DOHH2 (cell line): ENCODE results near the gene SEPTIN8.

ENCODE experiments used
- EZH2phosphoT487 ChIP-seq: fragments of 200-600 bp; sonication (generic); IDR thresholded peaks from 2 replicates; pipeline ENCODE4 v1.6.1; 2017; ENCODE audit warnings: borderline replicate concordance, mild to moderate bottlenecking, antibody characterized with exemption, low read length, moderate library complexity, mixed read lengths
- TF ChIP-seq, protein P1 (sequence below): fragments of 200-600 bp; sonication (generic); IDR thresholded peaks from one replicate; pipeline ENCODE4 v1.5.1; 2014; ENCODE audit warnings: antibody characterized with exemption, mild to moderate bottlenecking, low read depth, low read length; ENCODE audit not compliant: poor library complexity, severe bottlenecking

DNA sequence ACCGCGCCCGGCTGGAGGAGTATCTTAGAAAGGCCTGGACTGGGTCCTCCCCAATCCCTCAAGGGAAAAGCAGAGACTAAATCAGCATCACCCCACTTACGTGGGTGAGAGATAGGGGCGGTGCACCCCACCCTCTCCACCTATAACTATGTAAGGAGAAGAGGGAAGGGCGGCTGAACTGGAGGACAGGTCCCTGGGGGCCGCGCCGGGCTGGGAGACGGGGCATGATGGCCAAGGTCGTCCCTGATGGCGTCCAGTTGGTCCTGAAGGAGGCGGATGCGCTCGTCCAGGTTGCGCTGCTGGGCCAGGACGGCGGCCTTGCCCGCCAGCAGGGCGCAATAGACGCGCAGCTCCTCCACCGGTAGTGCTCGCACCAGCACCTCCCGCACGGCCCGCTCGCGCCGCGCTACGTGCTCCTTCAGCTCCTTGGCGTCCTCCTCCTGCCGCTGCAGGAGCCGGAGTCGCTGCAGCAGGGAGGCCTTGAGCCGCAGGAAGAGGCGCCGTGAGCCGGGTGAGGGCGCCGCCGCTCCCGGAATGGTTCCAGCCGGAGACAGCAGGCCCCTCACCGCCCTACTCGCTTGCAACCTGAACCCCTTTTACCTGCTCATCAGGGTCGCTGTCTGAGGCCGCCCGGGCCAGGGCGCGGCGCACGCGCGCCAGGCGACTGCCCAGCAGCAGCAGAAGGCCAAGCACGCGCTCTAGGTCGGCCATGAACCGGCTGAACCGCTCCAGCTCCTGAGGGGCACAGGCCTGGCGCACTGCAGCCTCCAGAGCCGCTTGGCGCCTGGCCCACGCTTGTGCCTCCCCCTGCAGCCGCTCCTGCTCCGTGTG is 45.8 kb upstream of the SEPTIN8 start:
- TF ChIP-seq, protein P1, sequence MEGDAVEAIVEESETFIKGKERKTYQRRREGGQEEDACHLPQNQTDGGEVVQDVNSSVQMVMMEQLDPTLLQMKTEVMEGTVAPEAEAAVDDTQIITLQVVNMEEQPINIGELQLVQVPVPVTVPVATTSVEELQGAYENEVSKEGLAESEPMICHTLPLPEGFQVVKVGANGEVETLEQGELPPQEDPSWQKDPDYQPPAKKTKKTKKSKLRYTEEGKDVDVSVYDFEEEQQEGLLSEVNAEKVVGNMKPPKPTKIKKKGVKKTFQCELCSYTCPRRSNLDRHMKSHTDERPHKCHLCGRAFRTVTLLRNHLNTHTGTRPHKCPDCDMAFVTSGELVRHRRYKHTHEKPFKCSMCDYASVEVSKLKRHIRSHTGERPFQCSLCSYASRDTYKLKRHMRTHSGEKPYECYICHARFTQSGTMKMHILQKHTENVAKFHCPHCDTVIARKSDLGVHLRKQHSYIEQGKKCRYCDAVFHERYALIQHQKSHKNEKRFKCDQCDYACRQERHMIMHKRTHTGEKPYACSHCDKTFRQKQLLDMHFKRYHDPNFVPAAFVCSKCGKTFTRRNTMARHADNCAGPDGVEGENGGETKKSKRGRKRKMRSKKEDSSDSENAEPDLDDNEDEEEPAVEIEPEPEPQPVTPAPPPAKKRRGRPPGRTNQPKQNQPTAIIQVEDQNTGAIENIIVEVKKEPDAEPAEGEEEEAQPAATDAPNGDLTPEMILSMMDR, result no peak
- TF ChIP-seq EZH2phosphoT487, result no peak
